GM21528 (cell line): Measurements from ENCODE around the gene WFS1.

Experiments
- ATAC-seq: cut with Tn5 transposase; IDR thresholded peaks from one replicate; pipeline ENCODE4 v1.9.1; 2021; ENCODE audit warnings: mild to moderate bottlenecking, moderate library complexity; ENCODE audit not compliant: unreplicated experiment, low FRiP score

WFS1 gene

GRCh38 chr4:6351246-6352000 is 81.8 kb downstream of the WFS1 start:
- ATAC-seq, result no peak

- no peak for ATAC-seq
Measured at GRCh38 chr4:6352031-6352692, 82.5 kb downstream of the WFS1 start.
